KBM-7 (cell line): ENCODE data around the gene NCAPD2.
A peak's percentile ranks its signal among the peaks of the same experiment; 100 is the strongest.

Source experiments
- DNase-seq: peaks from one replicate; pipeline ENCODE4 v3.0.0-alpha.2; 2015
- in situ Hi-C: fragments of 300-500 bp; cut with MboI; formaldehyde crosslinking; loops from 2 replicates; pipeline ENCODE4 v1.14.3; 2020; ENCODE audit warnings: low sequenced_read_pairs, low pct_unique_long_range_greater_than_20kb, mixed read lengths

NCAPD2 gene, protein sequence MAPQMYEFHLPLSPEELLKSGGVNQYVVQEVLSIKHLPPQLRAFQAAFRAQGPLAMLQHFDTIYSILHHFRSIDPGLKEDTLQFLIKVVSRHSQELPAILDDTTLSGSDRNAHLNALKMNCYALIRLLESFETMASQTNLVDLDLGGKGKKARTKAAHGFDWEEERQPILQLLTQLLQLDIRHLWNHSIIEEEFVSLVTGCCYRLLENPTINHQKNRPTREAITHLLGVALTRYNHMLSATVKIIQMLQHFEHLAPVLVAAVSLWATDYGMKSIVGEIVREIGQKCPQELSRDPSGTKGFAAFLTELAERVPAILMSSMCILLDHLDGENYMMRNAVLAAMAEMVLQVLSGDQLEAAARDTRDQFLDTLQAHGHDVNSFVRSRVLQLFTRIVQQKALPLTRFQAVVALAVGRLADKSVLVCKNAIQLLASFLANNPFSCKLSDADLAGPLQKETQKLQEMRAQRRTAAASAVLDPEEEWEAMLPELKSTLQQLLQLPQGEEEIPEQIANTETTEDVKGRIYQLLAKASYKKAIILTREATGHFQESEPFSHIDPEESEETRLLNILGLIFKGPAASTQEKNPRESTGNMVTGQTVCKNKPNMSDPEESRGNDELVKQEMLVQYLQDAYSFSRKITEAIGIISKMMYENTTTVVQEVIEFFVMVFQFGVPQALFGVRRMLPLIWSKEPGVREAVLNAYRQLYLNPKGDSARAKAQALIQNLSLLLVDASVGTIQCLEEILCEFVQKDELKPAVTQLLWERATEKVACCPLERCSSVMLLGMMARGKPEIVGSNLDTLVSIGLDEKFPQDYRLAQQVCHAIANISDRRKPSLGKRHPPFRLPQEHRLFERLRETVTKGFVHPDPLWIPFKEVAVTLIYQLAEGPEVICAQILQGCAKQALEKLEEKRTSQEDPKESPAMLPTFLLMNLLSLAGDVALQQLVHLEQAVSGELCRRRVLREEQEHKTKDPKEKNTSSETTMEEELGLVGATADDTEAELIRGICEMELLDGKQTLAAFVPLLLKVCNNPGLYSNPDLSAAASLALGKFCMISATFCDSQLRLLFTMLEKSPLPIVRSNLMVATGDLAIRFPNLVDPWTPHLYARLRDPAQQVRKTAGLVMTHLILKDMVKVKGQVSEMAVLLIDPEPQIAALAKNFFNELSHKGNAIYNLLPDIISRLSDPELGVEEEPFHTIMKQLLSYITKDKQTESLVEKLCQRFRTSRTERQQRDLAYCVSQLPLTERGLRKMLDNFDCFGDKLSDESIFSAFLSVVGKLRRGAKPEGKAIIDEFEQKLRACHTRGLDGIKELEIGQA (N-terminal part only)

DNA sequence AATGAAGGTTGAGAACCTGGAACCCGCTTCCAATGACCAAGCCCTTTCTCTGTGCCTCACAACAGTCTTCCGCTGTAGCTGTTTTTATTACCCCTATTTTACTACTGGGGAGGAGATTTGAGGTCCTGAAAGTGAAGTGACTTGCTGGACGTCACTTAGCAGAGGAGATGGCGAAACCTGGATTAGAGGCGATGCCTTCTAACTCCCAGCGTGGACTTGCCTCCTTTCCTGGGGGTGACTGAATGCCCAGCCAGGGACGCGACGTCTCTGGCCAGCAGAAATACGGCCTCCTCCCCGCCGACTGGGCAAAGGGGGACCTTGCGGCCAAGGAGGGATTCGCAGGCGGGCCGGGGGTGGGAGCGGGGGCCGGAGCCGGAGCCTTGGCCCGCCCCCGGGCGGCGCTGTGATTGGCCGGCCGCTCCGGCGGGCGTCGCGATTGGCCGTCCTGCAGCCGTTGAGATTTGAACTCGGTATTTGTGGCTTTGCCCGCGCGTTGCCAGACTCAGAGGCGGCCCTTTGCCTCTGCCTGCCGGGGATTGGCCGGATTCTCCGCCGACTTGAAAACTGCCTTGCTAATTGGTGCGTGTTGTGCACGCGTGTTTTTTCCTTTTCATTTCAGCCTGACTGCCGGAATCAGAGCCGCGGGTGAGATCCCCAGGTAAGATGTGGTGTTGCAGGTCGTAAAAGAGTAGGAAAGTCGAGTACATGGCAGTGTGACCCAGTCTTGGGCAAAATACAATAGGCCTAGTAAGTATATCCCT is at the start of gene NCAPD2:
NCAPD2 (plus strand) TSS at position 606 of the 761 bp plus-strand sequence. CDS start 997 bp downstream, outside the sequence.
- DNase-seq, result peak; percentile 99
- in situ Hi-C loops, result no loop called here

DNA sequence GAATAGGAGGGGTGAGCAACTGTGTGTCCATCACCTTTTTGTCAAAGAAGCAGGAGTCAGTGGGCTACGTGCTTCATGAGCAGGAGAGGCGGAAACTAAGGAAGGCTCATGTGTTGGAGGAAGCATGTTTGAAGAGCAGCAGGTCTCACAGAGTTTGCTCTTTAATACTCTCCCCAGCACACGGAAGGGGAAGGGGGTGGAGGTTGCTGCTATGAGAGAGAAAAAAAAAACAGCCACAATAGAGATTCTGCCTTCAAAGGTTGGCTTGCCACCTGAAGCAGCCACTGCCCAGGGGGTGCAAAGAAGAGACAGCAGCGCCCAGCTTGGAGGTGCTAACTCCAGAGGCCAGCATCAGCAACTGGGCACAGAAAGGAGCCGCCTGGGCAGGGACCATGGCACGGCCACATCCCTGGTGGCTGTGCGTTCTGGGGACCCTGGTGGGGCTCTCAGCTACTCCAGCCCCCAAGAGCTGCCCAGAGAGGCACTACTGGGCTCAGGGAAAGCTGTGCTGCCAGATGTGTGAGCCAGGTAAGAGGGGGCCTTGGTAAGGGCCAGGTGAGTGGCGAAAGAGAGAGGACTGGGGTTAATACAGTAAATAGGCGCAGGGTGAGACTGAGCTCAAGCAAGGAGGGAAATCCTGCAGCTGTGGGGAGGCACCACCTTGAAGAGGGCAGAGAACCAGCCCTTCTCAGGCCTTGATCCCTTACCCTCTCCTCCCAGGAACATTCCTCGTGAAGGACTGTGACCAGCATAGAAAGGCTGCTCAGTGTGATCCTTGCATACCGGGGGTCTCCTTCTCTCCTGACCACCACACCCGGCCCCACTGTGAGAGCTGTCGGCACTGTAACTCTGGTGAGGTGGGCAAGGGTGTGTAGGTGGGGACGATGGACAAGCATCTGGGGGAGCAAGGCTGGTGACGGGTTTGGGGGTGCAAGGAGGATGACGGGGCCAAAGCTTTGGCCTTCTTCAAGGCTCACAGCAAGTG is 48.9 kb upstream of the NCAPD2 start, which contains the start of gene CD27:
CD27 (plus strand) TSS at position 252 of the 985 bp plus-strand sequence; CDS start at position 393, 141 bp downstream.
- in situ Hi-C loops, result no loop called here
- no peak for DNase-seq

DNA sequence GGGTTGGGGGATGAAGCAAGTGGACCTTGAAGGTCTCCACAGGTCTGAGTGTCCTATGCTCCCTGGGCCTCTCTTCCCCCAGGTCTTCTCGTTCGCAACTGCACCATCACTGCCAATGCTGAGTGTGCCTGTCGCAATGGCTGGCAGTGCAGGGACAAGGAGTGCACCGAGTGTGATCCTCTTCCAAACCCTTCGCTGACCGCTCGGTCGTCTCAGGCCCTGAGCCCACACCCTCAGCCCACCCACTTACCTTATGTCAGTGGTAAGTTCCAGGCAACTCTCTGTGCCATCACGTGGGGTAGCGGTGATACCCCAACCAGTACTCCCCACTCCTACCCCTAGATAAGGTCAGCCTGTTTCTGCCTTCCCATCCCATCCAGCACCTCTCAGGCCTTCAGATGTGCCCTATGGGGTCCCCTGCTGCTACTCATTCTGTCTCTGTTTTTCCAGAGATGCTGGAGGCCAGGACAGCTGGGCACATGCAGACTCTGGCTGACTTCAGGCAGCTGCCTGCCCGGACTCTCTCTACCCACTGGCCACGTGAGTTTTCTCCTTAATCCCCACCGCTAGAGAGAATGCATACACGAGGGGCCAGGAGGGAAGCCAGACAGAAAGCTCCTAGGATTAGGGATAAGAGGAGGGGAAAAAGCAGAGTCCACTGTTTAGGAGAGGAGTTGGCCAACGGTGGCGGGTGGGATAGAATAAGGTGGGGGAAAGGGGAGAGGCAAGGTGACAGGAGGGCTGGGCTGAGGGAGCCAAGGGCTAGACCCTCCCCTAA is 43.6 kb upstream of the NCAPD2 start:
- no peak for DNase-seq
- in situ Hi-C loops, result no loop called here

DNA sequence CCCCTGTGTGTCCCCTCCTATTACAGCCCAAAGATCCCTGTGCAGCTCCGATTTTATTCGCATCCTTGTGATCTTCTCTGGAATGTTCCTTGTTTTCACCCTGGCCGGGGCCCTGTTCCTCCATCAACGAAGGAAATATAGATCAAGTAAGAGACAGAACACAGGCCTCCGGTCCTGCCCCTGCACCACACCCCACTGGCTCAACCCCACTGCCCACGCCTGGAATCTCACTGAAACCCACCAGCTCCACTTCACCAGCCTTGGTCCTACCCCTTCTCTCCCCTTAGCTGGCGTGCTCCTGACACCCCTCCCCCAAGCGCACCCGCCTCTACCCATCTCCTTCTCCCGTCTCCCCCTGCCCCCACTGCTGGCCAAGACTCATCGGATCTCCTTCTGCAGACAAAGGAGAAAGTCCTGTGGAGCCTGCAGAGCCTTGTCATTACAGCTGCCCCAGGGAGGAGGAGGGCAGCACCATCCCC is 43.0 kb upstream of the NCAPD2 start:
- DNase-seq, result no peak
- in situ Hi-C loops, result no loop called here

DNA sequence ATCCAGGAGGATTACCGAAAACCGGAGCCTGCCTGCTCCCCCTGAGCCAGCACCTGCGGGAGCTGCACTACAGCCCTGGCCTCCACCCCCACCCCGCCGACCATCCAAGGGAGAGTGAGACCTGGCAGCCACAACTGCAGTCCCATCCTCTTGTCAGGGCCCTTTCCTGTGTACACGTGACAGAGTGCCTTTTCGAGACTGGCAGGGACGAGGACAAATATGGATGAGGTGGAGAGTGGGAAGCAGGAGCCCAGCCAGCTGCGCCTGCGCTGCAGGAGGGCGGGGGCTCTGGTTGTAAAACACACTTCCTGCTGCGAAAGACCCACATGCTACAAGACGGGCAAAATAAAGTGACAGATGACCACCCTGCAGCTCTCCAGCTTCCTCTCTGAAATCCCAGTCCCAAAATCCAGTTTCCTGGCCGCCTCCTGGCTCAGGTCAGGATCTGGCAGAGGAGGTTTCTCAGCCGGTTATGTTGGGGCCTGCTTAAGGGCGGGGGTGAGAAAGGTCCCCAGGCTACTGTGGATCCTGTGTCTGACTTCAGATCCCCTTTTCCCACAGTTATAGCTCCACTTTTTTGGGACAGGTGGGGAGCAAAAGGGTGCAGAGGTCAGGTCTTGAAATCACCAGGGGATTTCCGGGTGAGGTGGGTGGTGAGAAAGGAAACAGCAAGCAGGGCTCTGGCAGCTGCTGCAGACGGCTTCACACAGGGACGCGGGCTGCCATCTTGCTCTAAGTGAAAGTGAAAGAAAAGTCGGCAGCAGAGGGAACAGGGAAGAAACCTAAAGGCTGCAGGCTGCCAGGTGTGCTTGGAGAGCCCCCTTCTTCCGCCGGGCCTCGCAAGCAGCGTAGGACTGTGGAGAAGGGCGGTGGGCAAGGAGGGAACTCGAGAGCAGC is 42.3 kb upstream of the NCAPD2 start, which contains the start of gene TAPBPL:
TAPBPL (plus strand) TSS at position 695 of the 897 bp plus-strand sequence. CDS start 207 bp downstream, outside the sequence.
- in situ Hi-C loops, result no loop called here
- peak; percentile 89 for DNase-seq

DNA sequence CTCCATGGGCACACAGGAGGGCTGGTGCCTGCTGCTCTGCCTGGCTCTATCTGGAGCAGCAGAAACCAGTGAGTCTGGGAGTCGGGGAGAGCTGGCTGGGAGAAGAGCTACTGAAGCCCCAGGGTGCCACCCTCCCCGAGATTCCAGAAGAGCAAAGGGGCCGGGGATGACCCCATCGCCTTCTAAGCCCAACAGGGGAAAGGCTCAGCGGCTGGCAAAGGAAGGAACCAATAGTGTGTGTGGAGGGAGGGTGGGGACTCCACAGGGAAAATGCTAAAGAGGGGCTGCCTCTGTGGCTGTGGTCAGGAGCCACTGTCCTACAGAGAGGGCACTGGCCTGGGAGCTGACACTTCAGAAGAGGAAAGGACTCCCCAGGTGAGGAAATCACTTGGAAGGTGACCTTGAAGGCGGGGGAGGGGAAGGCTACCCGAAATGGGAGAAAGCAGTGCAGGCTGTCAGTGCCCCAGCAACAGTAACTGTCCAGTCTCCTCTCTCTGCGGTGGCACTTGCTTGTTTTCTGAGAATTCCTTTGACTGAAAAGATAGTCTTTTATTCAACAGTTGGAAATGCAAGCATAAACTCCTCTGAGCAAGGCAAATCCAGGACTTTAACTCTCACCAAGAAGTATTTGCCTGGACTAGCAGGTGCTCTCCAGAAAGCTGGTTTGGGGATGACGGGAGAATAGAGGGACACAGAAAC is 41.5 kb upstream of the NCAPD2 start:
- in situ Hi-C loops, result no loop called here

DNA sequence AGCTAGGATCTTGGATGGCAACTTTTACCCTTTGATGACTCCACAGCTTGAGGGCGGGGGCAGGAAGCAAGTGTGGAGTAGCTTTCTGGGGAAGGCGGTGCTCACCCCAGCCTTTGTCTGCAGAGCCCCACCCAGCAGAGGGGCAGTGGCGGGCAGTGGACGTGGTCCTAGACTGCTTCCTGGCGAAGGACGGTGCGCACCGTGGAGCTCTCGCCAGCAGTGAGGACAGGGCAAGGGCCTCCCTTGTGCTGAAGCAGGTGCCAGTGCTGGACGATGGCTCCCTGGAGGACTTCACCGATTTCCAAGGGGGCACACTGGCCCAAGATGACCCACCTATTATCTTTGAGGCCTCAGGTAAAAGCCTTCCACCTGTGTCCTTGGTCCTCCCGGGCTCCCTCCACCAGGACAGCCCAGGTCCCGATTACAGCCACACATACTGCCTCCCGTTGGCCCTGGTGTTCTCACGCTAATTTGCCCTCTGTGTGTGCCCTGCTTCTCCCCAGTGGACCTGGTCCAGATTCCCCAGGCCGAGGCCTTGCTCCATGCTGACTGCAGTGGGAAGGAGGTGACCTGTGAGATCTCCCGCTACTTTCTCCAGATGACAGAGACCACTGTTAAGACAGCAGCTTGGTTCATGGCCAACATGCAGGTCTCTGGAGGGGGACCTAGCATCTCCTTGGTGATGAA is 40.8 kb upstream of the NCAPD2 start:
- in situ Hi-C loops, result no loop called here
- no peak for DNase-seq

More for the DNA sequence above, 41.5 kb upstream of the NCAPD2 start:
- no peak for DNase-seq

DNA sequence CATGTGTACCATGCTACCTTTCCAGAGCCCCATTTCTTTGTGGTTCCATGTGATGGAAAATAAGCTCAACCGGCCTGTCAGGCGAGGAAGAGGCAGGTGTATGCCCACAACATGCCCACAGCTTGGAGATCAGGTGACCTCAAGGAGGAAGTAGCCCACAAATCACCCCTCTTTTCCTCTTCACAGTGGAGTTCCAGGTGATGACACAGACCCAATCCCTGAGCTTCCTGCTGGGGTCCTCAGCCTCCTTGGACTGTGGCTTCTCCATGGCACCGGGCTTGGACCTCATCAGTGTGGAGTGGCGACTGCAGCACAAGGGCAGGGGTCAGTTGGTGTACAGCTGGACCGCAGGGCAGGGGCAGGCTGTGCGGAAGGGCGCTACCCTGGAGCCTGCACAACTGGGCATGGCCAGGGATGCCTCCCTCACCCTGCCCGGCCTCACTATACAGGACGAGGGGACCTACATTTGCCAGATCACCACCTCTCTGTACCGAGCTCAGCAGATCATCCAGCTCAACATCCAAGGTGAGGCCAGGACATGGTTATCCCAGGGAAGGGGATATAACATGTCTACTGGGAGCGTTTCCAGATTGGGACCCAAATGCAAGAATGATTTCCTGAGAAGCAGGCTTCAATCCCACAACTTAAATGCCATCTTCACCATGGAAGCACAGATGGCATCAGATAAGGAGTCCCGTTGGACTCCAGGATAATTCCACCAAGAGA is 36.5 kb upstream of the NCAPD2 start:
- in situ Hi-C loops, result no loop called here
- DNase-seq, result no peak

DNA sequence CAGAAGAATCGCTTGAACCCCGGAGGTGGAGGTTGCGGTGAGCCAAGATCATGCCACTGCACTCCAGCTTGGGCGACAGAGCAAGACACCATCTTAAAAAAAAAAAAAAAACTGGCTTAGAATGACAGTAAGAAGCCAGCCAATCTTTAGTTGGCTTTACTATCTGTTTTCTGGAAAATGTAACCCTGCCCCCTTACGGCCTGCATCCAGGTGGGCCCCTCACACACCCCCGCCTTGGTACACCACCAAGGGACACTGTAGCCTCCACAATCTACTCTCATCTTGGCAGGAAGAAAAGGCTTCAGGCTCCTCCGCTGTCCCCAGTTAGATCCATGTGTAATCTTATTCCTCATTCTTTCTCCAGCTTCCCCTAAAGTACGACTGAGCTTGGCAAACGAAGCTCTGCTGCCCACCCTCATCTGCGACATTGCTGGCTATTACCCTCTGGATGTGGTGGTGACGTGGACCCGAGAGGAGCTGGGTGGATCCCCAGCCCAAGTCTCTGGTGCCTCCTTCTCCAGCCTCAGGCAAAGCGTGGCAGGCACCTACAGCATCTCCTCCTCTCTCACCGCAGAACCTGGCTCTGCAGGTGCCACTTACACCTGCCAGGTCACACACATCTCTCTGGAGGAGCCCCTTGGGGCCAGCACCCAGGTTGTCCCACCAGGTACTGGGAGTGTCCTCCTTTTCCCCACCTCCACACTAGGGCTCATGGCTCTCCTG is 35.5 kb upstream of the NCAPD2 start:
- in situ Hi-C loops, result no loop called here
- DNase-seq, result no peak

DNA sequence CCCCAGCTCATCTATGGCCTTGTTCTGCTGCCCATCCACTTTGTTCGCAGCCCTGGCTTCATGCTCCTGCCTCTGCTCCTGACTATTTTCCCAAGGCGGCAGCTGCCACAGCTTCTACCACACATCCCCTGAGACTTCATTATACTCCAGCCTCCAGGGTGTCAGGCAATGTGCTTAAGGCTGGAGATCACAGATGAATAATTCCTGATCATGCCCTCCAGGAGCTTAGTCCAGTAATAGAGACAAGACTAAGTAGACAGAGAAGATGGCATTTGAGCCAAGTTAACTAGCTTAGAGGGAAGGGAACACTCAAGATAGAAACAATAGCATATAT is 34.9 kb upstream of the NCAPD2 start:
- in situ Hi-C loops, result no loop called here
- DNase-seq, result no peak

DNA sequence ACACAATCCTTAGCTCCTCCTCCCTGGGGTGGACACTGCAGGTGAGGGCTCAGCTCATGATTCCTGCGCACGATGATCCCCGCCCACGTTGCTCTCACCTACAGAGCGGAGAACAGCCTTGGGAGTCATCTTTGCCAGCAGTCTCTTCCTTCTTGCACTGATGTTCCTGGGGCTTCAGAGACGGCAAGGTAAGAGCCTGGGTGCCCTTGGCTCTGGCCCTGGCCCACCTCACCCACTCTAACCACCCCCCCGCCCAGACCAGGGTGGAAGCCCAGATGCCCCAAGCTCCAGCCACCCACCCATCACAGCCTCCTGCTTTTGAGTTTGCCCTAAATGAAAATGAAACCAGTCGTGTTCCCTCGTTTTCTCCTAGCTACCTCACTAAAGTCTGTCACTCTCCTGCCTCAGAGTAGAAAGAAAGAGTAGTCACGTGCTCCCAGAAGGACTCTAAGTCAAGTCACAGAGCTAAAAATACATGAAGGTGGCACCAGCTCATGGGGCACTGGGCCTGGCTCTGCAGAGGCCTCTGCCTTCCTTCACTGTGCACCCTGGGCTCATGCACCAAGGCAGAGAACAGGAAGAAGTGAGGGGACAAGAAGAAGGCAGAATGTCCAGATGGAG is 33.0 kb upstream of the NCAPD2 start:
- DNase-seq, result no peak
- in situ Hi-C loops, result no loop called here

DNA sequence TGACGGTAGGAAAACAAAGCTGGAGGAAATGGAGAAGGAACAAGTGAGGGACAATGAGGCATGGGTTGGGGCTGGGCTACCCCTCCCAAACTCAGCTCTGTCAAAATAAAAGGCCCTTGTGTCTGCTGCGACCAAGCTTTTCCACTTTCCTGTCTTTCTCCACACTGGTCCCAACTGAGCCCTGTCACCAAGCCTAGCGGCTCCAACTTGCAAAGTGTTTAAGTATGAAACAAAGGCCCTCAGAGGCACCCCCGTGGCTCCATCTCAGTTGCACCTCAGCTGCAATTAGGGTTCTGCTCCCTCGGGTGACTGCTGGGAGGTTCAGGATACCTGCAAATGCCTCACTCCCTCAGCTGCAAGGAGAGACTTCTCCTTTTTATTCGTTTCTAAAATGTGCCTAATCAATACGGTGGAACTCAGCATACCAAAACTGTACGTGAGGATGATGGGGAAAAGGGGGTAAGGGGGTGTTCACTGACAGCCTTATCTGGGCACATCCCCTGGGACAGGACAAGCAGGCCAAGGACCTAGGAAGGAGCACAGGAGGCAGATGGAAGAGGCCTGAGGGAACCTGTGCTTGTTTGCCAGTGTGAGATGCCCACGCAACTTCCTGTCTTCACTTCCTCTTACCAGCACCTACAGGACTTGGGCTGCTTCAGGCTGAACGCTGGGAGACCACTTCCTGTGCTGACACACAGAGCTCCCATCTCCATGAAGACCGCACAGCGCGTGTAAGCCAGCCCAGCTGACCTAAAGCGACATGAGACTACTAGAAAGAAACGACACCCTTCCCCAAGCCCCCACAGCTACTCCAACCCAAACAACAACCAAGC is 32.3 kb upstream of the NCAPD2 start:
- DNase-seq, result peak; percentile 96

More for the DNA sequence above, 32.3 kb upstream of the NCAPD2 start:
- in situ Hi-C loops, result no loop called here
